HPDE6-E6E7 (cell line): ENCODE data around the gene ATRNL1.
"Not testable (repeated sequence)": the region's sequence is repeated elsewhere in the genome, so short reads cannot be mapped to it uniquely, and the experiment has no call there.

Experiments
- DNase-seq: peaks from one replicate; pipeline ENCODE4 v3.0.0; 2011; ENCODE audit warnings: missing footprints; ENCODE audit errors: extremely low spot score

Gene ATRNL1

GRCh38 chr10:115760131-115760530 lies 667.0 kb downstream of the ATRNL1 start:
- no peak for DNase-seq

GRCh38 chr10:115761166-115761565 lies 668.0 kb downstream of the ATRNL1 start:
- no peak for DNase-seq

- DNase-seq: no peak
Measured at GRCh38 chr10:115762029-115762428, 668.9 kb downstream of the ATRNL1 start.

GRCh38 chr10:115771755-115772154 lies 678.6 kb downstream of the ATRNL1 start:
- no peak for DNase-seq

GRCh38 chr10:115772606-115773005 lies 679.4 kb downstream of the ATRNL1 start:
- peak; percentile 1 for DNase-seq

- no peak for DNase-seq
Measured at GRCh38 chr10:115773832-115774231, 680.7 kb downstream of the ATRNL1 start.

GRCh38 chr10:115774721-115775120 lies 681.6 kb downstream of the ATRNL1 start:
- DNase-seq: no peak

- DNase-seq: no peak
Measured at GRCh38 chr10:115777646-115778045, 684.5 kb downstream of the ATRNL1 start.

- DNase-seq: no peak
Measured at GRCh38 chr10:115790220-115790619, 697.1 kb downstream of the ATRNL1 start.

GRCh38 chr10:115795964-115796363 lies 702.8 kb downstream of the ATRNL1 start:
- DNase-seq: no peak

GRCh38 chr10:115801457-115801856 lies 708.3 kb downstream of the ATRNL1 start:
- no peak for DNase-seq

GRCh38 chr10:115801992-115802391 lies 708.8 kb downstream of the ATRNL1 start:
- no peak for DNase-seq

- no peak for DNase-seq
Measured at GRCh38 chr10:115802911-115803310, 709.7 kb downstream of the ATRNL1 start.

GRCh38 chr10:115814542-115814941 lies 721.4 kb downstream of the ATRNL1 start:
- DNase-seq: no peak

- no peak for DNase-seq
Measured at GRCh38 chr10:115818012-115818411, 724.8 kb downstream of the ATRNL1 start.

GRCh38 chr10:115826396-115826795 lies 733.2 kb downstream of the ATRNL1 start:
- DNase-seq: no peak

- no peak for DNase-seq
Measured at GRCh38 chr10:115827231-115828009, 734.3 kb downstream of the ATRNL1 start.

GRCh38 chr10:115828182-115828581 lies 735.0 kb downstream of the ATRNL1 start:
- DNase-seq: not testable (repeated sequence)

- DNase-seq: no peak
Measured at GRCh38 chr10:115829521-115830205, 736.5 kb downstream of the ATRNL1 start.

GRCh38 chr10:115830265-115830970 lies 737.3 kb downstream of the ATRNL1 start:
- no peak for DNase-seq

GRCh38 chr10:115831016-115831415 lies 737.9 kb downstream of the ATRNL1 start:
- no peak for DNase-seq

- no peak for DNase-seq
Measured at GRCh38 chr10:115833119-115833518, 740.0 kb downstream of the ATRNL1 start.

GRCh38 chr10:115844591-115844990 lies 751.4 kb downstream of the ATRNL1 start:
- DNase-seq: no peak
